CD4-positive, alpha-beta T cell treated with Interleukin-12 subunit alpha and Interleukin-12 subunit beta, for 1 hour (primary cell): ENCODE results near the gene TMEM132E.

ENCODE experiments used
- DNase-seq: peaks from one replicate; pipeline ENCODE4 v3.0.0-alpha.2; 2020

The TMEM132E gene

DNA sequence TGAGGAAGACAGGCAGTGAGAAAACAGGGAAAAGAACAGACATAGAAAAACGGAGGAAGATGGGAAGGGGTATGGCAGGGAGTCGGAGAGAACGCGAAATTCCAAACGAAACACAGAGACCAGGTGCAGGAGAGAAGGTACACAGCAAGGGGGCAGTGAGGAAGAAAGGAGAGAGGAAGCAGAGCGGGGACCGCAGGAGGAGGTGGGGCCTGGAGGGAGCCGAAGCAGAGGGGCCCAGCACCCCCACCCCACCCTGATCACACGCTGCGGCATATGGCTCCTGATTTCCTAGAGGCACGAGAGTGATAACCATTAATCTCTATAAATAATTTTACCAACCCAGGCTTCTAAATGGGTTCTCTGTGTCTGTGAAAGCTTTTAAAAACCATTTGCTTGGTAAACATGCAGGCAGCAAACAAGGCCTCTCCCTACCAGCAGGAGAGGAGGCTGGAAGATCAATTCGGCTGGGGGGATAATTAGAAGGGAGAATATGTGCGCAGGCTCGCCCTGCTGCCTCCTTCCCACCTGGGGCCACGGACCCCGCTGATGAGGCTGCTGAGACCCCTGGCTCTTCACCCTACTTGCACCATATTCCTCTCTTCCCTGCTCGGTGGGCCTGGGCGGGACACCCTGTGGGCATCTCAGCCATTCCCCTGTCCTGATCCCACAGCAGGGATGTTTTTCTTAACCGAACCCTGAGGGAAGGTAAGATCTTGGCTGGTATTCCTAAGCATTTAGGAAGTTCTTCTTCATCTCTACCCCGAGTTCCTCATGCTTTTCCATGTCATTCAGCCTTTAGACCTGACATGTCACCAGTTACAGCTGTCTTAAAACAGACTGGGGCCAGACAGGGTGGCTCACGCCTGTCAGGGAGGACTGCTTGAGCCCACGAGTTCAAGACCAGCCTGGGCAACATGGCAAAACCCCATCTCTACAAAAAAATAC, 86.7 kb downstream of the TMEM132E start:
- no peak for DNase-seq

- no peak for DNase-seq
These were observed 88.3 kb downstream of the TMEM132E start for GRCh38 chr17:34667656-34668055.

DNA sequence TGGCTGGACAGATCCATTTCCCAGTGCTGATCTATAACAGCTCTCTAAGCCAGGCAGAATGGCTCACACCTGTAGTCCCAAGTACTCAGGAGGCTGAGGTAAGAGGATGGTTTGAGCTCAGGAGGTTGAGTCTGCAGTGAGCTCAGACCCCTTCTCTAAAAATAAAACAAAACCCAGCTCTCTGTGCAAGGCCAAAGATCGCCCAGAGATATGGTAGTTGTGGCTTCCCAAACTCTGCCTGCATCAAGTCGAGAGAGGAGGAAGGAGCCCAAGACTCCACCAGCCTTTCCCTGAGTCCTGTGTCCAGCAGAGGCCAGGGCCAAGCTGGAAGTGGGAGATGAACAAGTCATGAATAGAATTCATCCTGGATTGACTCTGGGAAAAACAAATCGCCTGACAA, 88.8 kb downstream of the TMEM132E start:
- DNase-seq = no peak

DNA sequence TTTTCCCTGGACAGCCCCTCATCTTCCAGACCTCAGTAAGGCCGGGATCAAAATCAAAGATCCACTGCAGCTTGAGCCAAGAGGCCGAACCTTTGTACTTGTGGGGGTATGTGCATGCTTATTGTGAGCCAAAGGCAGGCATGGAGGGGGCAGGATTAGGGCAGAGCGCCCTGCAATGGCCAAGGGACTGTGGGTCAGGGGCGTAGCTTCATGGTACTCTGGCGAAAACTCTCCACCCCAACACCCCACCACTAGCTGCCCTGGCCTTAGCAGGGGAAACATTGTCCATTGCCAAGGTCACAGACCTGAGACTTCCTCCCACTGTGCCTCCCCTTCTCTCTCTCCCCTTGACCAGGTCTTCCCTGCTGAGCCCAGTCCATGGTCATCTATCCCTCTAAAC, 90.1 kb downstream of the TMEM132E start:
- no peak for DNase-seq

- no peak for DNase-seq
These were observed 91.2 kb downstream of the TMEM132E start for GRCh38 chr17:34670618-34671017.

- no peak for DNase-seq
These were observed 91.8 kb downstream of the TMEM132E start for GRCh38 chr17:34671191-34671590.

- DNase-seq = no peak
These were observed 92.9 kb downstream of the TMEM132E start for GRCh38 chr17:34672176-34672785.

DNA sequence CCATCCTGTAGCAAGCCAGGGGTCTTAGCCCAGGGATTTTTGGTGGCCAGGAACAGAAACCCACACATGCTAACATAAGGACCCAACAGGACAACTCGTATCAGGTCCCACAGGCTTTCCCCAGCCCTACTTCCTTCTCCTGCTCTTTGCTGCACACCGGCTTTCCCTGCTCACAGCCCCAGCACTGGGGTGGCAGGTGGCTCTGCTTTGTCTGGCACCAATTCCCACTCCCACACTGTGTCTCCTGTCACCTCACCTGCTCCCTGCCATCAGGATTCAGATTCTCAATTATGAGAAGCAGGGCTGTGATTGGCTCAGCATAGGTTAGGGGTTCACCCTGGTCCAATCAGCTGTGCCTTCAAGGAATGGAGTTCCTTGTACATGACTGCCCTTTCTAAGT, 94.1 kb downstream of the TMEM132E start:
- DNase-seq = no peak

DNA sequence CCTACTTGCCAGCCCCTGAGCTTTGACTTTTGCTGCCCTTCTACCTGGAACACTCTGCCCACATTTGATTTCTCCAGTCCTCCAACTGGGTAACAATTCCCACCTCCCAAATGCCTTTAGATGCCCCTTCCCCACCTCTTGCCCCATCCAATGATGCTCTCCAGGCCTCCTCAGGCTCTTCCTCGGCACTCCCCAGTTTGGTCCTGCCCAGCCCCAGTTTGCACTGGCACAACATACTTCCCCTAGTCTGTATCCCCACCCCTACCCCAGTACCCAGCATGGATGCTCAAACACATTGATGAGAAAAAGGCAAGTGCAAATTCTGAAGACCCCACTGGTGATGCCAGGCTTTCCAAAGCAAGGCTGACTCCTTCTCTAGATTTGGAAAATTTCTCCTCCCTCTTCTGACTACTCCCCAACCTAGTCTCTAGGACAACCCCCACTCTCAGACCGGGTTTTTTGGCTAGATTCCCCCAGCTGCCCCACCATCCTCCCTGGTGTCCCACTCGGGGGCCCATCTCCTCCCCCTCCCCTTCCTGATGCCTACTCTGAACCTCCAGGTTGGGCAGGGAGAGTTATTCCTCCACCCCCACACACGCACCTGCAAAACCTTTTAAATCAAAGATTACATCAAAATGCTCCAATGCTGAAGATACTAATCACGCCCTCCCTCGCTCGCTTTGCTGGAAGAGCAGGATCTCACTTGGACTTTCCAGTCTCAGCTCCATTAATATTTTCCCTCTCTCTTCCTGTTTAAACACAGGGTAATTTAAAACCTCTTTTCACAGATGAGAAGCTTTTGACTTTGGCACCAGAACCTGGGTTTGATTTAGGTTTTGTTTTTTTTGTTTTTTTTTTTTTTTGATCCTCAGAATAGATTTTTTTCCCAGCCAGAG, 94.9 kb downstream of the TMEM132E start:
- no peak for DNase-seq

DNA sequence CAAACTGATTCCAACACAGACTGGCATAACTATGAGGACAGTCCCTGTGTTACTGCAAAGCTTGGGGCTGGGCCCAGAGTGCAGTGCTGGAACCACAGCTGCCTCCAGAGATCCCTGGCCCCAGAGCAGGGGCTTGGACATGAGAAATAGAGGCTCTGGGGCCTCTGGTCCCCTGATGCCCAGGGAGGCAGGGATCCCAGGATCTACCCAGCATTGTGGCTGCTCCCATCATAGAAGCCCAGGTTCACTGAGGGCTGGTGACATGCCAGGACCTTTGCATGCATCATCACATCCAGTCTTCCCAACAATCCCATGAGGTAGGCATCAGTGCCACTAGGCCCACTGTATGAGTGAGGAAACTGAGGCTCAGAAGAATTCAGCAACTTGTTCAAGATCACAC, 95.8 kb downstream of the TMEM132E start:
- DNase-seq = no peak

DNA sequence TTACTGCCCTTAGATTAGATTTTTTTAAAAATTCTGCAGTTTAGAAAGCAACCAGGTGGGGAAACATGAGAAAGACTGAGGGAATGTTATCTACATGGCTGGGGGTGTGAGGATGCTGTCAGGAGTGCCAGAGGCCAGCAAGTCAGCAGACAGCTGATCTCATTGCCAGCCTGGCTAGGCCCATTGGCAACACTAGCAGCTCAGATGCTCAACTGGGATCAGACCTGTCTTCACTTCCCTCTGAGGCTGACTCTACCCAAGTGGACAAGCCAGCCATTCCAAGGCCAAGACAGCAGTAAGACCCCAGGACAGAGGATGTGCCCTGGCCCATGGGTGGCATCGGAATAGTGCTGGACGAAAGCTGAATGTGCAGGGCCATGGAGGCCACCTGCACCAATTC, 96.2 kb downstream of the TMEM132E start:
- no peak for DNase-seq

DNA sequence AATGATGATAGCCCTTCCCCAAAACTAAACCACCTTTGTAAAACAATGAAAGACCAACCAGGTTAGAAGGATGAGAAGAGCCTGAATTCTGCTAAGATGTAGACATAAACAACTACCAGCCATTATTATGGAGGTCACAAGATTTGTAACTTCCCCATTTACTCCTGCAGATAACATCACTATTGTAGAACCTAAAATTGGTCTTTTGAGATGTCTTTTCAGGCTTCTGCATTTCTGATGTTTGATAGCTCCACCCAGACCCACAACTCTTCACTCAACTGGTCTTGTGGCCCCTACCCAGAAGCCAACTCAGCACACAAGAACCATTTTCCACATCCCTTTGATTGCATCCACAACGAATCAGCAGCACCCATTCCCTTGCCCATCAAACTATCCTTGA, 100.8 kb downstream of the TMEM132E start:
- no peak for DNase-seq

DNA sequence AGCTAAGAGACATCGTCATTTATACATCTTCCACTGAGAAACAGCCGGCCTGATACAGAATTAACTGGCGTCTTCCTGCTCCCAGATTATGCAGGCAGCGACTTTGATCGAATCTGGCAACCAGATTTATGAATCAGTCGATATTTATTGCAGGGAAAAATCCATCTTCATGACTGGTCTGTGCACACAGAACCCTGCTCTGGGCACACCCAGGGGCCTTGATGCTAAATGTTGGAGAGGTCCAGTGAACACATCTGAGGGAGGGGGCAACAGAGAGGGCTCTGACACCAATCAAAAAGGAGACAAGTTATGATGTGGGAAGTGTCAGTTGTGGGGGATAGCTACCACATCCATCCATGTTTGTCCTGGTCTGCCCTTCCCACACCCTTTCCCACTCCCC, 102.9 kb downstream of the TMEM132E start:
- no peak for DNase-seq

DNA sequence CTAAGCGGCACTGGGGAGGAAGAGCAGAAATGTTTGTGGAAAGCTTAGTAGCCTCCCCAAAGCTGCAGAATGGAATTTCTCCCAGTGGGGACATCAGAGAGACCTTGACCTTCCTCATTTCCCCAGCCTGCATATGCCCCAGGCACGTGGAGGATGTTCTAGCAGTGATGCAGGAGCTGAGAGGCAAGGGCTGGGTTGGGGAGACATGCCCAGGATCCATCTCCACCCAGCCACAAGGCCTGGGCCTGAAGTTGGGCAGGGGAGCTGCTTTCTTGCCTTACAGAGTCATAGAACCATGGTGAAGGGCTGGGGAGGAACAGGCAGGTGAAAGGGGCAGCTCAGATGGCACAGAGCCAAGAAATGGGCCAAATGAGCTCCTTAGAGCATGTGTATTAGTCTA, 104.0 kb downstream of the TMEM132E start:
- no peak for DNase-seq
